Thymus (tissue), 11 donors: ENCODE measurements around the gene CAP2. TPM values are rescaled to one million over a fixed set of nuclear protein-coding genes. Genes with fewer than 3 reads are reported as not detected.

Source experiments
- DNase-seq, 9 donors: peaks; one replicate each; pipeline ENCODE4 v3.0.0-alpha.2; 2013; ENCODE audit warnings: low spot score in 9 of 9, low read depth in 6 of 9, missing footprints in 1 of 9
- H3K27ac ChIP-seq, 2 donors: one replicate each; pipeline ENCODE4 v1.5.1; 2013; ENCODE audit warnings: control low read depth in 1 of 2, low read depth in 1 of 2, low read length in 1 of 2, mild to moderate bottlenecking in 1 of 2, moderate library complexity in 1 of 2
- H3K27me3 ChIP-seq, 2 donors: one replicate each; pipeline ENCODE4 v1.5.1; 2013; ENCODE audit warnings: low read length in 1 of 2; ENCODE audit not compliant: control insufficient read depth in 2 of 2, insufficient read depth in 1 of 2
- H3K36me3 ChIP-seq, 2 donors: one replicate each; pipeline ENCODE4 v1.5.1; 2013; ENCODE audit warnings: low read length in 1 of 2, mild to moderate bottlenecking in 1 of 2, moderate library complexity in 1 of 2; ENCODE audit not compliant: control insufficient read depth in 2 of 2, insufficient read depth in 2 of 2
- H3K4me1 ChIP-seq, 2 donors: one replicate each; pipeline ENCODE4 v1.5.1; 2013; ENCODE audit warnings: low read length in 2 of 2; ENCODE audit not compliant: control insufficient read depth in 2 of 2, insufficient read depth in 2 of 2
- H3K4me3 ChIP-seq, 2 donors: one replicate each; pipeline ENCODE4 v1.5.1; 2013; ENCODE audit warnings: low read length in 2 of 2, control low read depth in 1 of 2, mild to moderate bottlenecking in 1 of 2
- H3K9me3 ChIP-seq, 2 donors: one replicate each; pipeline ENCODE4 v1.5.1; 2013; ENCODE audit warnings: low read length in 1 of 2, mild to moderate bottlenecking in 1 of 2; ENCODE audit not compliant: control insufficient read depth in 2 of 2, insufficient read depth in 1 of 2
- WGBS: extraction: QIAGEN DNeasy Blood & Tissue Kit; methylation state at CpG from one replicate; pipeline ENCODE4 v1.1.7; 2013; 5-methylcytosine and 5-hydroxymethylcytosine counted together
- polyA plus RNA-seq: library from polyadenylated mRNA; stranded (reverse); fragments of 200-250 nt; gene quantifications from one replicate; pipeline ENCODE4 v1.2.3, GENCODE V29; 2013
- total RNA-seq: library from RNA; stranded (reverse); fragments of 120-200 nt; gene quantifications from one replicate; pipeline ENCODE4 v1.2.4, GENCODE V29; 2013
- donor health status: healthy.

The CAP2 gene
- total and polyA plus RNA-seq, 2 donors, result 1.6 to 4.9 TPM

DNA sequence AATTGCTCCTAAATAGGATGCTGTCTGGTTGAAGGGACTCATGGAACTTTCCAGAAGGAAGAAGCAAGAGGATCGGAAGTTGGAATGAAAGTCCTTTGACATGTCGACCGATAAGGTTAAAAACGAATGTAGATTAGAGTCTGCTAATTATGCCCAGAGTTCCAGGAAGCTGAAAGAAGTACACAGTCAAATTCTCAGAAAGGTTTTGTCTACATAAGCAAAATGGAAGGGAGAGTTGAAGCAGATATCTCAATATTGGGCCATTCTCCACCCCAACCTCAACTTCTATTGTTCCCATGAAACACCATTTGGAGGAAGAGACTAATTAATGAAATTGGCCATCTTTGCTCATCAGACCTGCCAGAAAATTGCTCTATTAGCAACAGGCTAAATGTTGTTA, 64.0 kb downstream of the CAP2 start:
- 98% methylated on average over 4 of the region's 4 CpGs for WGBS
- H3K27ac ChIP-seq, result no peak overlapping the region

DNA sequence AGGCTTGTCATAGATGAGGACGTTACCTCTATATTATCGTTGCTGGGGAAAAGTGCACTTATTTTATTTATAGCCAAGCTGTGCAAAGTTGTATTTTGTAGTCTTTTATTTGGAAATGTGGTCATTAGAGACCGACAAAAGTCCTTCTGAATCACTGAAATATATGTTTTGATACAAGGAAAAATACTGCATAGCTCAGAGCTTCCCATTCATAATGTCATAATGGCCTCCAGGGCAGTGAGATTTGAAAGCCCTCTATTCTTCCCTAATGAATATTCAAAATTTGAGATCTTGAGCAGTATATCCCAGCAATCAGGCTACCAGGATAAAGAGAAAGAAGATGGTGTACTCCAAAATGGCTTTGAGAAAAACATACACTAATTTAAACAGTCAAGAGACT, 64.6 kb downstream of the CAP2 start:
- Histone ChIP-seq H3K4me1 (no peaks in the 10 kb centered on the region), H3K9me3 (no peaks in the 10 kb centered on the region), H3K27me3 (no peaks in the 10 kb centered on the region), H3K36me3 (no peaks in the 10 kb centered on the region), H3K27ac (no peak overlapping the region), H3K4me3 (no peak overlapping the region)
- 95% methylated on average over 3 of the region's 3 CpGs for WGBS
- no peak for DNase-seq

More for the DNA sequence above, 64.0 kb downstream of the CAP2 start:
- Histone ChIP-seq H3K9me3 (no peaks in the 10 kb centered on the region), H3K36me3 (no peaks in the 10 kb centered on the region), H3K4me1 (no peaks in the 10 kb centered on the region), H3K27me3 (no peaks in the 10 kb centered on the region), H3K4me3 (no peak overlapping the region)
- no peak for DNase-seq

DNA sequence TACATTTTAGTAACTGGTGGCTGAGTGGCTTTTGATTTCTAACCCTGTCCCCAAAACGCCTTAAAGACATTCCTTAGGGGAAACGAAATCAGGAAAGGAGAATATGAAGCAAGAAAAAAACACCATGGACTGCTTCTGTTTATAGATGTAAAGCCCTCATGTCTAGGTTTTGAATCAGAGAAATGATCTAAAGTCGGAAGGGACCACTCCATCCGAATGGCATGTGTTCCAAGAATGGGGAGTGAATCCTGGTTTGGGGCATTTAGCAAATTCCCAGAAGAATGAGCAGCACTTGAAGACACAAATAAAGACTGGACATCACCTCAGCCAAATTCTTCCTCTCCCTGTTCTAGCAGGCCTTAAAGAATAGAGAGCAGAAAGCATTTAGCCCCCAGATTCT, 65.6 kb downstream of the CAP2 start:
- Histone ChIP-seq H3K9me3 (no peaks in the 10 kb centered on the region), H3K27me3 (no peaks in the 10 kb centered on the region), H3K4me1 (no peaks in the 10 kb centered on the region), H3K27ac (no peak overlapping the region), H3K36me3 (no peaks in the 10 kb centered on the region), H3K4me3 (no peak overlapping the region)
- no peak for DNase-seq
- 91% methylated on average over 4 of the region's 4 CpGs for WGBS

DNA sequence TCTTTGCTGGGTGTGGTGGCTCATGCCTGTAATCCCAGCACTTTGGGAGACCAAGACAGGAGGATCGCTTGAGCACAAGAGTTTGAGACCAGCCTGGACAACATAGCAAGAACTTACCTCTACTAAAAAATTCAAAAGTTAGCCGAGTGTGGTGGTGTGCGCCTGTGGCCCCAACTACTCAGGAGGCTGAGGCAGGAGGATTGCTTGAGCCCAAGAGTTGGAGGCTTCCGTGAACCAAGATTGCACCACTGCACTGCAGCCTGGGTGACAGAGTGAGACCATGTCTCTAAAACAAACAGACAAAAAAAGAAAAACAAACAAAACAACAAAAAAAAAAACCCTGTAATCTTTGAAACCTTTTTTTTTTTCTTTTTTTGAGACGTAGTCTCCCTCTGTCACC, 67.5 kb downstream of the CAP2 start:
- no peaks in the 10 kb centered on the region for H3K4me1 ChIP-seq
- no peak overlapping the region for H3K27ac ChIP-seq
- no peaks in the 10 kb centered on the region for H3K36me3 ChIP-seq
- DNase-seq, result no peak
- H3K27me3 ChIP-seq, result no peaks in the 10 kb centered on the region
- no peaks in the 10 kb centered on the region for H3K9me3 ChIP-seq
- H3K4me3 ChIP-seq, result no peak overlapping the region
- 95% methylated on average over 5 of the region's 5 CpGs for WGBS

DNA sequence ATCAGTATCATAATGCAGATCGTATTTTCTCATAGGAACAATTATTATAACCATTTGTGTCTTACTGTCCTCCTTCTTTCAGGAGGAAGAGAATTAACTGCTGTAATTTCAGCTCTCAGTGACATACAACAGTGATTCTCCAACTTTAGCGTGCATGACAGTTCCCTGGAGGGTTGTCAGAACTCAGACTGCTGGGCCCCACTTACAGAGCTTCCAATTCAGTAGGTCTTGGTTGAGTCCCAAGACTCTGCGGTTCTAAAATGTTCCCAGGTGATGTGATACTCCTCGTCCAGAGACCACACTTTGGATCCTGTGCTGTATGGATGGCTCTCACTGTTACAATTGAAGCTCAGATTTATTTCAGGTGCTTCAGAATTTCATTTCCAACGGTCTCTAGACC, 72.8 kb downstream of the CAP2 start:
- Histone ChIP-seq H3K9me3 (no peaks in the 10 kb centered on the region), H3K4me1 (peaks cover 0 to 3% of the 10 kb centered on the region in 2 donors), H3K27ac (no peak overlapping the region), H3K36me3 (no peaks in the 10 kb centered on the region), H3K4me3 (no peak overlapping the region), H3K27me3 (no peaks in the 10 kb centered on the region)
- DNase-seq, result no peak
- 90% methylated on average over 5 of the region's 5 CpGs for WGBS

DNA sequence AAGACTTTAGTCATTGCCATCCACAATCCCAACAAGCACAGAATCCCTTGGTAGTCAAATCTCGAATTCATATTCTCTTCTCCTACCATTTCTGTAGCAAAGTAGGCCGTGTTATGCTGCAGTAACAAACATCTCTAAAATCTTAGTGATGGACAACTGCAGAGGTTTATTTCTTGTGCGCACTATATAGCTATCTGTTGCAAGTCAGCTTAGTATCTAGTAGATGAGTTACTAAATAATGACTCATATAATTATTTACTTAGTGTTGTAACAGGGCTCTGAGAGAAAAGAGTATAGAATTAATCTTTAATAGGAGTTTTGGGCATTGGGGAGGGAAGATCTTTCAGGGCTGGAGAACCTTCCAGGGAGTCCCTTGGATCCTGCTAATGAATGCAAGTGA, 73.3 kb downstream of the CAP2 start:
- DNase-seq, result no peak
- no peaks in the 10 kb centered on the region for H3K36me3 ChIP-seq
- H3K4me1 ChIP-seq, result peaks cover 0 to 3% of the 10 kb centered on the region in 2 donors
- WGBS, result 94% methylated on average over 3 of the region's 3 CpGs
- H3K27me3 ChIP-seq, result no peaks in the 10 kb centered on the region
- no peak overlapping the region for H3K4me3 ChIP-seq
- no peak overlapping the region for H3K27ac ChIP-seq
- H3K9me3 ChIP-seq, result no peaks in the 10 kb centered on the region

DNA sequence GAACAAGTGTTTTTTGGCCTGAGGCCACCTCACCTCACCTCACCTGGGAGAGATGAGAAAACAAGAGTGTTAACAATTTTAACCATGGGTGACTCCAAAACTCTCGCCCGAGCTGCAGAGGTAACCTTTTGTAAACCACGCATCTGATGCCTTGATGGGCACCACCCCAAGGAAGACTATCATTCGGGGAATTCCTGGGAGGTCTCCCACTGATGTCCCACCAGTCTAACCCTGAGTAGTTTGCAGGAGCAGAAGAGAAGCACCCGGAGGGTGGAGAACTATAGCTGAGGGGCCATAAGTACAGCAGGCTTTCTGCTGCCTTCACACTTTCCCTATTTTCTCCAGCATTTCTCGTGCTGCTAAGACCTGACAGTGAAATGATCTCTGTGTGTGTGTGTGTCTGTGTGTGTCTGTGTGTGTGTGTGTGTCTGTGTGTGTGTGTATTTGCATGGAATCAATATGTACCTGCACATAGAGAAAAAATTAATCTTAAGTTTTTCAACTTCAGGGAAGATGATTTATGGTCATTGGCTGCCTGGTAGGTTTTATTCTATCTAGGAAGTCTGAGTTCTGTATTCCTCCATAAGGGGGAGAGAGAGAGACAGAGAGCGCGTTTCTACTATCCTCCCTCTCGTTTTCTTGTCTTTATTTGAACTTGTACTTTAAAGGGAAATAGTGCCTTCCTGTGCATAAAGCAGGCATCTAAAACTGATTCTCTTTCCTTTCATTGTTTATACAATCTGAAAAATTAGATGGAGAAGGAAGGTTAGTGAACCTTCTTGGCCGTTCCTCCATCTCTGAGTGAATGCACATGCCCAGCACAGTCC, 75.8 kb downstream of the CAP2 start:
- no peaks in the 10 kb centered on the region for H3K27me3 ChIP-seq
- H3K36me3 ChIP-seq, result no peaks in the 10 kb centered on the region
- no peak for DNase-seq
- WGBS, result 69% methylated on average over 10 of the region's 10 CpGs
- H3K4me3 ChIP-seq, result no peak overlapping the region
- H3K9me3 ChIP-seq, result no peaks in the 10 kb centered on the region
- no peak overlapping the region for H3K27ac ChIP-seq
- peaks cover 0 to 3% of the 10 kb centered on the region in 2 donors for H3K4me1 ChIP-seq

DNA sequence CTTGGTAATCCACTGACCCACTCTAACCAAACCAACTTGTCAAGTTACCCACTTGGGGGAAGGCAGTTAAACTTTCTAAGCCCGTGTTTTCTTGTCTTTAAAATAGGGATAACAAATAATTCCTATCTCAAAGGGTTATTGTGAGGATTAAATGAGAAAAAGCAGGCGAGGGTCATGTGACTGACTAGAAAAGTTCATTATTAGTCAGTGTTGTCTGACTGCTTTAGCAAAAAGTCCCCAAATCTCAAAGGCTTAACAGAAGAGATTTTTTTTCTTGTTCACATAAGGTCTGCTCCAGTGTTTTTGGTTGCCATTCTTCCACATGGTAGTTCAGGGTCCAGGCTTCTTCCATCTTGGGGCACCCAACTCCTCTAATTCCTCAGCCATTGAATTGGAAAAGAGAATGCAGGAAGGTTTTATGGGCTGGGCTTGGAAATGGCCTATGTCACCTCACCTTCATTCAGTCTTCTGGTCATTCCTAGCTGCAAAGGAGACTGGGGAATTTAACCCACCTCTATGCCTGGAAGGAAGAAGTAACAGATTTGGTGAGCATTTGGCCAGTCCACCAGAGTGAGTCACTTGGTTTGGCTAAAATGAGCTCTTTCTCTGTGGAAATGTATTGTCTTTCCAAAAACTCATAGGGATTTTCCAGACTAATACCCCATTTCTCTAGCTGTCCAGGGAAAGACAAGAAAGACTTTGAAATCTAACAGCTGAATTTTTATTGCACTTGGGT, 77.0 kb downstream of the CAP2 start:
- DNase-seq, result no peak
- peak overlapping the region in 1 of 2 donors; percentile 15 for H3K27ac ChIP-seq
- H3K27me3 ChIP-seq, result no peaks in the 10 kb centered on the region
- no peaks in the 10 kb centered on the region for H3K9me3 ChIP-seq
- H3K4me1 ChIP-seq, result peaks cover 0 to 3% of the 10 kb centered on the region in 2 donors
- no peak overlapping the region for H3K4me3 ChIP-seq
- no peaks in the 10 kb centered on the region for H3K36me3 ChIP-seq
- WGBS, result 90% methylated on average over 2 of the region's 2 CpGs

DNA sequence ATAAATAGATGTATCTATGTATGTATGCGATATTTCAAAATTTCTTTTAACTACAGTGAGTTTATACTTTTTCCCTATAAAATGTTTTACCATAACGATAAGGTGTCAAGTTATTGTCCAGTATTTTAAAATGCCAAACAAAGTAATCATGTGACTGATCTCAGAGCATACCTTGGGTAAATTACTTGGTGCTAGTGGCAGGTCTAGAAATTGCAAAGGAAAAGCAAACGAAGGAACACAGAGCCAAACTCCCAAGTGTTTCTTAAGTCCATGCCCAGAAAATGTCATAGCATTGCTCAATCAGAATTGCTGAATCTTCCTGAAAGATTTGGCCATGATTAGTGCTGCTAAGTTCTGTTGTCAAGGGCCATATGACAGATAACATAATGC, 77.5 kb downstream of the CAP2 start:
- WGBS, result 91% methylated on average over 3 of the region's 3 CpGs
- Histone ChIP-seq H3K9me3 (no peaks in the 10 kb centered on the region), H3K36me3 (no peaks in the 10 kb centered on the region), H3K27me3 (no peaks in the 10 kb centered on the region), H3K4me3 (no peak overlapping the region), H3K4me1 (peaks cover 0 to 3% of the 10 kb centered on the region in 2 donors), H3K27ac (no peak overlapping the region)
- DNase-seq, result no peak
